Skeletal muscle cell (primary cell): ENCODE data around the gene CPS1.

ENCODE experiments used
- DNase-seq: peaks from one replicate; pipeline ENCODE4 v3.0.0-alpha.2; 2010; ENCODE audit warnings: low read depth
- H3K4me3 ChIP-seq: 2 replicates; pipeline ENCODE4 v1.5.1; 2011; ENCODE audit warnings: low read depth, mild to moderate bottlenecking, control low read depth, low read length, moderate library complexity

The CPS1 gene

GRCh38 chr2:210660751-210661150 lies 104.4 kb downstream of the CPS1 start:
- H3K4me3 ChIP-seq = no peak overlapping the region
- DNase-seq = no peak

- H3K4me3 ChIP-seq = no peak overlapping the region
- DNase-seq = no peak
These were observed 106.2 kb downstream of the CPS1 start for GRCh38 chr2:210662560-210662959.

GRCh38 chr2:210663631-210664089 lies 107.3 kb downstream of the CPS1 start:
- no peak overlapping the region for H3K4me3 ChIP-seq
- no peak for DNase-seq

GRCh38 chr2:210667711-210668110 lies 111.3 kb downstream of the CPS1 start:
- H3K4me3 ChIP-seq = no peak overlapping the region
- no peak for DNase-seq

GRCh38 chr2:210671065-210671464 lies 114.7 kb downstream of the CPS1 start:
- H3K4me3 ChIP-seq = no peak overlapping the region
- DNase-seq = no peak

- DNase-seq = no peak
- H3K4me3 ChIP-seq = no peak overlapping the region
These were observed 116.7 kb downstream of the CPS1 start for GRCh38 chr2:210673117-210673516.

- no peak overlapping the region for H3K4me3 ChIP-seq
- no peak for DNase-seq
These were observed 119.7 kb downstream of the CPS1 start for GRCh38 chr2:210676067-210676466.

GRCh38 chr2:210681491-210681890 lies 125.1 kb downstream of the CPS1 start:
- H3K4me3 ChIP-seq = no peak overlapping the region
- DNase-seq = no peak

GRCh38 chr2:210686401-210686800 lies 130.0 kb downstream of the CPS1 start:
- no peak for DNase-seq
- no peak overlapping the region for H3K4me3 ChIP-seq

- no peak overlapping the region for H3K4me3 ChIP-seq
- DNase-seq = no peak
These were observed 131.5 kb downstream of the CPS1 start for GRCh38 chr2:210687786-210688470.

GRCh38 chr2:210707900-210708299 lies 151.5 kb downstream of the CPS1 start:
- DNase-seq = no peak
- H3K4me3 ChIP-seq = no peak overlapping the region

- no peak overlapping the region for H3K4me3 ChIP-seq
- DNase-seq = no peak
These were observed 156.7 kb downstream of the CPS1 start for GRCh38 chr2:210713122-210713521.

GRCh38 chr2:210715560-210716082 lies 159.2 kb downstream of the CPS1 start:
- H3K4me3 ChIP-seq = no peak overlapping the region
- no peak for DNase-seq

GRCh38 chr2:210718503-210718902 lies 162.1 kb downstream of the CPS1 start:
- DNase-seq = no peak
- no peak overlapping the region for H3K4me3 ChIP-seq

- no peak overlapping the region for H3K4me3 ChIP-seq
- DNase-seq = no peak
These were observed 165.7 kb downstream of the CPS1 start for GRCh38 chr2:210722092-210722491.

- DNase-seq = no peak
- H3K4me3 ChIP-seq = no peak overlapping the region
These were observed 171.2 kb downstream of the CPS1 start for GRCh38 chr2:210727549-210727948.
